GM21381 (cell line): ENCODE results near the gene OSBP.
"Not testable (repeated sequence)": the region's sequence is repeated elsewhere in the genome, so short reads cannot be mapped to it uniquely, and the experiment has no call there.

Experiments
- ATAC-seq: cut with Tn5 transposase; IDR thresholded peaks from one replicate; pipeline ENCODE4 v1.9.1; 2021; ENCODE audit warnings: mild to moderate bottlenecking, moderate library complexity; ENCODE audit not compliant: unreplicated experiment

The OSBP gene

DNA sequence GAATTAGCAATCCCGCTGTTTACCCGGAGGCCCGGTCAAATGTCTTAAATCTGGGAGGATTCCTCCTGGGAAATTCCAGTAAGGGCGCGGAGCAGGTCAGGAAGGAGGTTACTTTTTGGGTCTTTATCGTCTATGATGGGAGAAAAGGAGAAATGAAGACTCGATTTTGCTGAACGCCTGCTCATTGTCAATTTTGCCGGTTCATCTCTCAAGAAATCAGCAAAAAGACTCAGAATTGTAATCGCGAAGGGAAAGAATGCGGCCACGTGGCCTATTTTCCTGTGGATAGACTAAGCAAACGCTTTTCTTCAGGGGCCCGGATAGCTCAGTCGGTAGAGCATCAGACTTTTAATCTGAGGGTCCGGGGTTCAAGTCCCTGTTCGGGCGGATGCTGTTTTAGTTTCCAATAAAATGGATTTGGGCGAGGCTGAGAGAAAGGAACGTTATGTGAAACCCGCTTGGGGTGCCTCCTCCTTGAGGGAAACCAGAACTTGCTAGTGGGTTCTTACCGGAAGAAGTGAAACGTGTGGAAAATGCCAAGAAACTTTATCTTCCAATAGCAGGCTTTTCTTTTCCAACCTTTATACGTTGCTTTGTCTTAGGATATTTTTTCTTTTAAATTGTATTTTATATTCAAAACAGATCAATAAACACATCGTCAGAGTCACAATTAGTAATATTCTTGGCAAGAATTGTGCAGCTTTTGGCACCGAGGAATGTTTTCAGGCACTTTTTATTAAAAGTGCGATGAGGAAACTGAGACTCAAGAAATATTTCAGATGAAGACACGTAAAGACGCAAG lies 59.3 kb downstream of the OSBP start:
- ATAC-seq, result no peak

DNA sequence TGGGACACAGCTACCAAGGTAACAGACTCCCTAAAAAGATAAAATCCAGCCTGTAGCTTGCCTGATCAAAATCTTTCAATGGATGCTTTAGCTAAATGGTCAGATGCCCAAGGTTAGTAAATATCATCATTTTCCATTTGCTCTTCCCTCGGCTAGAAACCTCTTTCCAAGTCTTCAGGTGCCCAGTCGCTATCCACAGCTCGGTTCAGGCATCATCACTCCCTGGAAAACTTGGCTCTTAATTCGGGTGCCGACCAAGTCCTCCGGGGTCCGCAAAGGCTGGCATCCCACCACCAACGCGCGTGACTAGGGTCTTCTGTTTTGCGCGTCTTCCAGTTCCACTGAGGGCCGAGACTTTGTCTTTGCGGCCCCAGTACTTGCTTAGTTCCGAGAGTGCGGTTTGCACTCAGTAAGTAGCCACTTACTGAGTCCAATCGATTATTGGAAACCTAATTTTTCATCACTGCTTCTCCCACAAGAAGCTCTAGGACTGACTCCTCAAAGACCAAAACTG lies 59.9 kb downstream of the OSBP start:
- ATAC-seq, result no peak

DNA sequence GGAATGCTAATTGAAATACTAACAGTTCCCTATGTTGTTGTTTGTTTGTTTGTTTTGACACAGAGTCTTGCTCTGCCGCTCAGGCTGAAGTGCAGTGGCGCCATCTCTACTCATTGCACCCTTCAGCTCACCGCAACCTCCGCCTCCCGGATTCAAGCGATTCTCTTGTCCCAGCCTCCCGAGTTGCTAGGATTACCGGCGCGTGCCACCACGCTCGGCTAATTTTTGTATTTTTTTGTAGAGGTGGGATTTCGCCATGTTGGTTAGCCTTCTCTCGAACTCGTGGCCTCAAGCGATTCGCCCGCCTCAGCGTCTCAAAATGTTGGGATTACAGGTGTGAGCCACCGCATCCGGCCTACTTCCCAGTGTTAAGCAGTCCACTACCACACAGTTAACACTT lies 62.3 kb downstream of the OSBP start:
- ATAC-seq, result no peak

DNA sequence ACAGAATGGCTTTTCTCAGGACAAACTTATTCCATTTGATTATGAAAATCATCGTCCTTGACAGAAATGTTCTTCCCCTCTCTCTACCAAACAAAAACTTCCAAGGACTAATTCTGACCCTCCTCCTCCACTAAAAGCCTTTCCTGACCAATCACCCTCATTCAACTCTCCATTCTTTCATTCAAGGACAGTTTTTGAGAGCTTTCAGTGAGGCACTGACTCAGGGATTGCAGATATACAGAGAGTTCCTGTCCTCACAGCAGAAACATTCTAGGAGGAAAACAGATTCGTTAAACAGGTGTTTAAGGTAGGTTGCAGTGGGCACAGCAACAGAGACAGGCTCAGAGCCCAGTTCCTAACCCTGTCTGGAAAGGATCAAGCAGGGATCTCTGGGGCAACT lies 62.7 kb downstream of the OSBP start:
- no peak for ATAC-seq

DNA sequence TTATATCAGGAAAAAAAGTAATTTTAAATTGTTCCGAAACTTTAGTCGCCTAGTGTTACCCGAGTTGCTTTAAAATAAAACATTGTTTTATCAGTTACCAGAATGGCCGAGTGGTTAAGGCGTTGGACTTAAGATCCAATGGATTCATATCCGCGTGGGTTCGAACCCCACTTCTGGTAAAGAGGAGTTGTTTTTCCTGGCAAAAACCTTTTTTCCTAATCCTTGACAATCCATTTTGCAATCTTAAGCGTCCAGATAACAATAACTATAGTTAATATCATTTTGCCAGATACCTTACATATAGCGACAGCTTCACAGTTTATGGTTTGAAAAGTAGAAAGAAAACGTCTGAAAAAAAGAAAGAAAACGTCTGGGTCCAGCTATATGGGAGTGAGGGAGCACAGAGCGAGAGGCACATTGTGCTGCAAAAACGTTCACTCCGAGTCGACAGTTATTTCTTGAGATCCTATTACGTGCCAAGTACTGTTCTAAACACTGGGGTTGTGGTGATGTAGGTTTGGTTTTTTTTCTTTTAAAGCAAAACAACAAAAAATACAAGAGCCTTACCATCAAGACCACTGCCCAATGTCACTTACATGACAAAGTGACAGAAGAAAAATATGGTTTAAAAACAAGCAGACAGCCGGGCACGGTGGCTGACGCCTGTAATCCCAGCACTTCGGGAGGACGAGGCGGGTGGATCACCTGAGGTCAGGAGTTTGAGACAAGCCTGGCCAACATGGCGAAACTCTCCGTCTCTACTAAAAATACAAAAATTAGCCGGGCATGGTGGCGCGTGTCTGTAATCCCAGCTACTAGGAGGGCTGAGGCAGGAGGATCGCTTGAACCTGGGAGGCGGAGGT lies 63.7 kb downstream of the OSBP start:
- ATAC-seq, result no peak

DNA sequence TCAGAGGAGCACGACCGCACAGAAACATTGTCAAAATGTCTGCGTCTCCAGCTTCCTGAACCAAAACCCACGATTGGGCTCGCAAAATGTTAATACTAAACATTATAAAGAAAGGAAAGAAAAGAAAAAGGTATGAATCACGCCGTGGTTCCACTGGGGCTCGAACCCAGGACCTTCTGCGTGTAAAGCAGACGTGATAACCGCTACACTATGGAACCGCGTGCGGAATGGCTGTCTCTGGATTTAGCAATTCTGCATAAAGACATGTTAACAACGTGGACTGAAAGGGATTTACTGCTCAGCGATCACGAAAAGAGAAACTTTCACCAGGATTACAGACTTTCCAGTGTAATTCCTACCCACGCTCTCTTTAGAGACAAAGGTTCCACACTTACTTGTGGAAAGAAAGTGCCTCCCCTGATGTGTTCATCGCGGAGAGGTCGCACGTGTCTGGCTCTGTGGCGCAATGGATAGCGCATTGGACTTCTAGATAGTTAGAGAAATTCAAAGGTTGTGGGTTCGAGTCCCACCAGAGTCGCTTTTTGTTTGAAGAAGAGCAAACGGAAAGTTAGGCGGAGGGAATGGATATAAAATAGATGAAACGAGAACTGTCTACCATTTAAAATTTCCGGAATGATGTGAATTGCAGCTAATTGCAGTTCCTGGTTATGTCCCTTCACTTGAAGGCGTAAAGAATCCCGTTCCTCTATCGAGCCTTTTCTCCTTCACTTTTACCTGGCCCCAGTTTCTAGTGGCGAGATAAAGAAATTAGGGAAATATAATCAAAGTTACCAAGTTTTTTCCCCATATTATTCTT lies 64.5 kb downstream of the OSBP start:
- peak; percentile 34 for ATAC-seq

DNA sequence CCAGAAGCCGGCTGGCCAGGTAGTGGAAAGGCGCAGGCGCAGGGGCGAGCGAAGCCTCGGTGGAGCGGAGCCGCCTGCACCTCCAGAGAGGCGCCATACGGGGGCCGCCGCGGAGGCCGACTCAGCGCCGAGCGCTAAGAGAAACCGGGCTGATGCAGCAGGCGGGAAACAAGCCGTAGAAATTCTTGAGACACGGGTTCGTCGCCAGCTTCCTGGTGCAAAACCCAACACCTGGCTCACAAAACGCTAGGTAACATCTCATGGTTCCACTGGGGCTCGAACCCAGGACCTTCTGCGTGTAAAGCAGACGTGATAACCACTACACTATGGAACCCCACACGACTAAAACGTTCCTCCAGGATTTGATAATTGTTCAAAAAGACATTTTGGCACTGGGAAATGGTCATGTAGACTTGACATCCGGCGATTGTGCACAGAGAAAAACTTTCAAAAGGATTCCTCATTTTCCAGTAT lies 65.2 kb downstream of the OSBP start:
- peak; percentile 90 for ATAC-seq

DNA sequence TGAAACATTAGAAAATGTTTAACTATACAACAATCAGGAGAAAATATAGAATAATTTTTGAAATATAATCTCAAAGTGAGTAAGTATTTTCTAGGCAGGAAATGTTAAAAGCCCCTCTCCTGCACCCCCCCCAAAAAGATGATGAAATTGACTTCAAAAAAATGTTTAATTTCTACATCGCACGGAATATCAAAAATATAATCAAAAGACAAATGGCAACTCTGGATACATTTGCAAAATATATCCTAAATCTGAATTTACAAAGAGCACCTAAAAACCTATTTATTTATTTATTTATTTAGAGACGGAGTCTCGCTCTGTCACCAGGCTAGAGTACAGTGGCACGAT lies 67.3 kb downstream of the OSBP start:
- no peak for ATAC-seq

DNA sequence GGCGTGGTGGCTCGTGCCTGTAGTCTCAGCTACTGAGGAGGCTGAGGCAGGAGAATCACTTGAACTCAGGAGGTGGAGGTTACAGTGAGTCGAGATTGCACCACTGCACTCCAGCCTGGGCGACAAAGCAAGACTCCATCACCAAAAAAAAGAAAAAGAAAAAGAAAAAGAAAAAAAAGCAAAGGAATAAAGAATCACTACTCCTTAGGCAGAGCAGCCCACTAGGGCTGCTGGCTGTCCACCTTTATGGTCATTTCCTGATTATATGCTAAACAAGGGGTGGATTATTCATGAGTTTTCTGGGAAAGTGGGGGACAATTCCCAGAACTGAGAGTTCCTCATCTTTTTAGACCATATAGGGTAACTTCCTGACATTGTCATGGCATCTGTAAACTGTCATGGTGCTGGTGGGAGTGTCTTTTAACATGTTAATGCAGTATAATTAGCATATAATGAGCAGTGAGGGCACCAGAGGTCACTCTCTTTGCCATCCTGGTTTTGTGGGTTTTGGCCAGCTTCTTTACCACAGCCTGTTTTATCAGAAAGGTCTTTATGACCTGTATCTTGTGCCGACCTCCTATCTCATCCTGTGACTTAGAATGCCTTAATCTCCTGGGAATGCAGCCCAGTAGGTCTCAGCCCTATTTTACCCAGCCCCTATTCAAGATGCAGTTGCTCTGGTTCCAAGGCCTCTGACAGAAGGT lies 67.8 kb downstream of the OSBP start:
- not testable (repeated sequence) for ATAC-seq

DNA sequence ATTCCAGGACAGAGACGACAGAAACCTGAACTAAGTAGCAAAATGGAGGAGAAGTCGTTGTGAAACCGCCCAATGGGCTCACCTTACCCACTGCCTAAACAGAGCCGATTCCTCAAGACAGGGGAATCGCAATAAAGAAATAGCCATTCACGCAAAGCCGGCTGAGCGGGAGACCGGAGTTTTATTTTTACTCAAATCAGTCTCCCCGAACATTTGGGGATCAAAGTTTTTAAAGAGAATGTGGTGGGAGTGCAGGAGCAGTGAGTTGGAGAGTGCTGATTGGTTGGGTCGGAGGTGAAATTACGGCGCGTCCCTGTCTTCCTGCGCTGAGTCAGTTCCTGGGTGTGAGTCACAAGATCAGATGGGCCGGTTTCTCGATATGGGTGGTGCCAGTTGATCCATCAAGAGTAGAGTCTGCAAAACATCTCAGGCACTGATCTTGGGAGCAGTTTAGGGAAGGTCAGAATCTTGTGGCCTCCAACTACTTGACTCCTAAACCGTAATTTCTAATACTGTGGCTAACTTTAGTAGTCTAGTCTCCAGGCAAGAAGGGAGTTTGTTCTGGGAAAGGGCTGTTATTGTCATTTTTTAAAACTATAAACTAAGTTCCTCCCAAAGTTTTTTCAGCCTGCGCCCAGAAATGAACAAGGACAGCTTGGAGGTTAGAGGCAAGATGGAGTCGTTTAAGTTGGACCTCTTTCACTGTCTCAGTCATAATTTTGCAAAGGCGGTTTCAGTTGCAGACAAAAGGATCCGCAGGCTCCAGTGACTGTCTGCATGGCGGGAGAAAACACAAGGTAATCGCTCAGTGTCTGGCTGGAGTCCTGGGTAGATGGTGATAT lies 70.2 kb downstream of the OSBP start:
- no peak for ATAC-seq

DNA sequence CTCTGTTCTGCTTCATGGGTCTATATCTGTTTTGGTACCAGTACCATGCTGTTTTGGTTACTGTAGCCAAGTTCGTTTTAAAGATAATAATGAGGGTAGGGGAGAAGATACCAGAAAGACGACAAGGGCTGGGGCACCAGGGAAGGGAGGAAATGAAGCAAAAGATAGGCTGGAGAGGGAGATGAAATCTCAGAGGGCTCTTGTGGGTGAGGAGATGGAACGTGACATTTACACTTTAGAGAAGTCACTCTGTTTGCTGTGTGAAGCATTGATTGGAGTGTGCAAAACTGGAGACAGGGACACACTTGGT lies 70.8 kb downstream of the OSBP start:
- no peak for ATAC-seq

DNA sequence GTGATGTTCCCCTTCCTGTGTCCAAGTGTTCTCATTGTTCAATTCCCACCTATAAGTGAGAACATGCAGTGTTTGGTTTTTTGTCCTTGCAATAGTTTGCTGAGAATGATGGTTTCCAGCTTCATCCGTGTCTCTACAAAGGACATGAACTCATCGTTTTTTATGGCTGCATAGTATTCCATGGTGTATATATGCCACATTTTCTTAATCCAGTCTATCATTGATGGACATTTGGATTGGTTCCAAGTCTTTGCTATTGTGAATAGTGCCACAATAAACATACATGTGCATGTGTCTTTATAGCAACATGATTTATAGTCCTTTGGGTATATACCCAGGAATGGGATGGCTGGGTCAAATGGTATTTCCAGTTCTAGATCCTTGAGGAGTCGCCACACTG lies 71.9 kb downstream of the OSBP start:
- not testable (repeated sequence) for ATAC-seq

DNA sequence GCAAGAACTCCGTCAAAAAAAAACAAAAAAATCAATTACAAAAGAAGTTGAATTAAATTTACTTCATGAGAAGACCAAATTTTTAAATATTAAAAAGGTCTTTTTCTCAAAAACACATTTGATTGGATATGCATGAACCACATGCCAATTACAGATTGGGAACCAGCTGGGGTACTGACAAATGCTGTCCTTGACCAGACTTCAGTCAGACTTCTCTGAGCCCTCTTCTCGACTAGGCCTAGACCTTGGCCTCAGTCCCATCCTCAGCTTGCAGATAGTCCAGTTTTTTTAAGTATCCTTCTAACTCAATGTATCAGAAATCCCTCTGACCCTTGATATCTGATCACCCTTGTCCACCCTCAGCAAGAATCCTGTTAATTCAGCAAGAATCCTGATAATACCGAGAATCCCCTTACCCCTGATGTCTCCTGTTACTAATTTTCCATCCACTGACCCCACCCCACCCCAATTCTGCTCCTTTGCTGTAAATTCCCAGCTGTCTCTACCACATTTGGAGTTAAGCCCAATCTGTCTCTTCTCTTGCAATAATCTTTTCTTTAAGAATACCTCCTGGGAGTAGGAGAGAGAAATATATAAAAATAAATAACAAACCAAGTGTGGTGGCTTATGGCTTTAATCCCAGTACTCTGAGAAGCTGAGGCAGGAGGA lies 73.3 kb downstream of the OSBP start:
- ATAC-seq, result no peak

DNA sequence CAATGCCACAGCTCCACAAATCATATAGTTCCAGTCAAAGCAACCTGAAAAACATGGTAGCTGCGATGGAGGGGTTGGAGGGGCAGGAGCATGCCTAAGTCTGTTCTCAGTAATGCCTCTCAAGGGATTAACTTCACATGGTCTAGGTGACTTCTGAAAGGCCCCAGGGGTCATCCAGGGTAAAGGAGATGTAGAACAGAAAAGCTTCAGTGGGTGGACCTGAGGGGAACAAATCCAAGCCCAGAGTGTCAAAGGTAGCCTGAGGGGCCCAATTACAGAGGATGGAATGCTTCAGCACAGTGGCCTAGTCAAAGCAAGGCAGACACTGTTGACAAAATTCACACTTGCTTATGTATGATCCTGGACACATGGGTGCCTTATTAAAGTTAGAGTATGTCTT lies 80.9 kb downstream of the OSBP start:
- no peak for ATAC-seq

DNA sequence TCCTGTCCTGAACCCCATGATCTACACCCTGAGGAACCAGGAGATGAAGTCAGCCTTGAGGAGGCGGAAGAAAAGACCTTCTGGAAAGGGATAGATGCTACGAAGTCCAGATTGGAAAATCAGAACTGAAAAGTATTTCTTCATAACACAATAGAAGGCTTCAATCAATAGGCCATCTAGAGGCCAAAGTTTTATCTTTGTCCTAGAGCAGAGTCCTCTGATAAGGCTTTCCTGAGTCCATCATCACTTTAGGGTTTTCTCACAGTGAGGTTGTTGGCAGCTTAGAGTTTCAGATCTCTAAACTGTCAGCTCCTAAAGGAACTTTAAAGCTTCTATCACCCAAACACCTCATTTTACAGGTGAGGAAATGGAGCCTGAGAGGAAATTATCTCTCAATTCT lies 83.0 kb downstream of the OSBP start:
- no peak for ATAC-seq

DNA sequence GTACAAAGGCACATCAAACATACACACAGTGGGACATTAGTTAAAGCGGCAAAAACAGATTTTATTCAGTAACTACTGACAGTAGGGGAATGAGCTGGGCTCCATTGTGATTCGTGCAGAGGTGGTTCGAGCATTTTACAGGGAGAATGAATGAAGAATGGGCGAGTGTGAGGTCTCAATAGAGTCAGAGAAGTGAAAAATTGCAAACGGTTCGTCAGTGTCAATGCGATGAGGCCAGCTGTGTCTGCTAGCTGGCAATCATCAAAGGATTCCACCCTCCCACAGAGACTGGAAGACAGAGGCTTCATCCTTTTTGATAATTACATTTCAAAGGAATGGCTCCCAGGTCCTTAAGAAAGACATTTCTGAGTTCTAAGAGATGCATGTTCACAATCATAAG lies 86.9 kb downstream of the OSBP start:
- ATAC-seq, result no peak
